SU-DHL-6 (cell line): Measurements from ENCODE around the gene SRSF7.

ENCODE experiments used
- H2AFZ ChIP-seq: fragments of 200-600 bp; sonication (generic); 2 replicates; pipeline ENCODE4 v1.6.1; 2014; ENCODE audit warnings: low read depth, mild to moderate bottlenecking, moderate library complexity, mixed read lengths, antibody characterized with exemption, low read length; ENCODE audit not compliant: severe bottlenecking
- H3F3A ChIP-seq: fragments of 200-600 bp; shearing (Covaris generic); 2 replicates; pipeline ENCODE4 v1.6.0; 2016; ENCODE audit warnings: antibody characterized with exemption, mild to moderate bottlenecking; ENCODE audit not compliant: insufficient read depth
- H3K27ac ChIP-seq: fragments of 200-600 bp; sonication (generic); 2 replicates; pipeline ENCODE4 v1.5.1; 2016; ENCODE audit warnings: low read depth, mild to moderate bottlenecking, low read length, moderate library complexity, mixed read lengths
- H3K27me3 ChIP-seq: fragments of 200-600 bp; sonication (generic), shearing (Covaris generic); 2 replicates; pipeline ENCODE4 v1.6.0; 2014; ENCODE audit warnings: mild to moderate bottlenecking, low read length
- H3K36me3 ChIP-seq: fragments of 200-600 bp; sonication (generic); 2 replicates; pipeline ENCODE4 v1.6.1; 2014; ENCODE audit warnings: mild to moderate bottlenecking, low read length, mixed read lengths
- H3K4me2 ChIP-seq: fragments of 300-600, 200-600 bp; shearing (Covaris generic), sonication (generic); 2 replicates; pipeline ENCODE4 v1.6.0; 2014; ENCODE audit warnings: low read length, low read depth, mild to moderate bottlenecking; ENCODE audit not compliant: poor library complexity, severe bottlenecking
- H3K4me3 ChIP-seq: fragments of 200-600 bp; sonication (generic); 2 replicates; pipeline ENCODE4 v1.5.1; 2014; ENCODE audit warnings: antibody characterized with exemption, low read length, mild to moderate bottlenecking, mixed read lengths; ENCODE audit not compliant: insufficient read depth, poor library complexity, severe bottlenecking
- H3K79me2 ChIP-seq: fragments of 200-600 bp; sonication (generic); 2 replicates; pipeline ENCODE4 v1.6.1; 2014; ENCODE audit warnings: mild to moderate bottlenecking, low read length, moderate library complexity; ENCODE audit not compliant: insufficient read depth
- H3K9ac ChIP-seq: fragments of 200-600 bp; sonication (generic); 2 replicates; pipeline ENCODE4 v1.7.0; 2014; ENCODE audit warnings: mild to moderate bottlenecking, low read length
- H3K9me2 ChIP-seq: fragments of 200-600 bp; sonication (generic); replicated peaks from 2 replicates; pipeline ENCODE4 v1.6.1; 2014; ENCODE audit warnings: low read length; ENCODE audit not compliant: insufficient read depth
- H3K9me3 ChIP-seq: fragments of 200-600 bp; sonication (generic); 2 replicates; pipeline ENCODE4 v1.6.1; 2014; ENCODE audit warnings: low read length, mixed read lengths; ENCODE audit not compliant: insufficient read depth
- H4K20me1 ChIP-seq: fragments of 200-600 bp; sonication (generic); 2 replicates; pipeline ENCODE4 v1.6.1; 2014; ENCODE audit warnings: low read depth, mild to moderate bottlenecking, antibody characterized with exemption, low read length, moderate library complexity, mixed read lengths
- EZH2phosphoT487 ChIP-seq: fragments of 200-600 bp; sonication (generic), shearing (Covaris generic); conservative IDR thresholded peaks from 2 replicates; pipeline ENCODE4 v1.6.1; 2018; ENCODE audit warnings: mild to moderate bottlenecking, antibody characterized with exemption, low read length, moderate library complexity, mixed read lengths
- TF ChIP-seq, protein P1 (sequence below): fragments of 200-600 bp; sonication (generic); IDR thresholded peaks from one replicate; pipeline ENCODE4 v1.5.1; 2017; ENCODE audit warnings: antibody characterized with exemption, mild to moderate bottlenecking, low read length, moderate library complexity; ENCODE audit not compliant: insufficient read depth, poor library complexity, severe bottlenecking

SRSF7 gene

DNA sequence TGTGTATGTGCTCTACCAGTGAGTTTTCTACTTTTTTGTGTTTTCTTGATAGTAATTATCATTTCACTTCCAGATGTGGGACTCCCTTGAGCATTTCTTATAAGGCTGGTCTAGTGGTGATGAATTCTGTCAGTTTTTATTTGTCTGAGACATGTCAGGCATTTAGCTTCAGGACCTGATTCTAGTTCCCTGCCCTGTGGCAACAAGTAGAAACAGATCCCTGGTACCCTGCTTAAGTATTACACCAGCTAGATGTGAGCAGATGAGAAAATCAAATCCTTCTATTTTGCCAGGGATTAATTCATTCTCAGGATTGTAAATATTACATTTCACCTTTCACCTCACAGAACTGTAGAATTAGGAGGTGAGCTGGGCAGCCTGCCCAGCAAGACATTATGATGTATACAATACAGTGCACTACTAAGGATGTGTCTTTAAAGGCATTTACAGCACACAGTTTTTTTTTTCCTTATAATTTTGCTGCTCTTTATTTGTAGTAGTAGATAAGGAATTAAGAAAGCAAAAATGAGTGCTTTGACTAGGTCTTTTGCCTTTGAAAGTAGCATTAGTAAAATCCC is 50.2 kb downstream of the SRSF7 start:
- Histone ChIP-seq H3K27ac (no peak overlapping the region), H3F3A (no peaks in the 10 kb centered on the region), H3K27me3 (no peaks in the 10 kb centered on the region), H3K4me2 (no peak overlapping the region), H3K9me2 (no peaks in the 10 kb centered on the region), H3K9ac (no peak overlapping the region), H3K4me3 (no peak overlapping the region), H3K9me3 (no peaks in the 10 kb centered on the region), H3K36me3 (no peaks in the 10 kb centered on the region), H2AFZ (no peak overlapping the region), H3K79me2 (no peaks in the 10 kb centered on the region), H4K20me1 (no peaks in the 10 kb centered on the region)
- TF ChIP-seq, protein P1, sequence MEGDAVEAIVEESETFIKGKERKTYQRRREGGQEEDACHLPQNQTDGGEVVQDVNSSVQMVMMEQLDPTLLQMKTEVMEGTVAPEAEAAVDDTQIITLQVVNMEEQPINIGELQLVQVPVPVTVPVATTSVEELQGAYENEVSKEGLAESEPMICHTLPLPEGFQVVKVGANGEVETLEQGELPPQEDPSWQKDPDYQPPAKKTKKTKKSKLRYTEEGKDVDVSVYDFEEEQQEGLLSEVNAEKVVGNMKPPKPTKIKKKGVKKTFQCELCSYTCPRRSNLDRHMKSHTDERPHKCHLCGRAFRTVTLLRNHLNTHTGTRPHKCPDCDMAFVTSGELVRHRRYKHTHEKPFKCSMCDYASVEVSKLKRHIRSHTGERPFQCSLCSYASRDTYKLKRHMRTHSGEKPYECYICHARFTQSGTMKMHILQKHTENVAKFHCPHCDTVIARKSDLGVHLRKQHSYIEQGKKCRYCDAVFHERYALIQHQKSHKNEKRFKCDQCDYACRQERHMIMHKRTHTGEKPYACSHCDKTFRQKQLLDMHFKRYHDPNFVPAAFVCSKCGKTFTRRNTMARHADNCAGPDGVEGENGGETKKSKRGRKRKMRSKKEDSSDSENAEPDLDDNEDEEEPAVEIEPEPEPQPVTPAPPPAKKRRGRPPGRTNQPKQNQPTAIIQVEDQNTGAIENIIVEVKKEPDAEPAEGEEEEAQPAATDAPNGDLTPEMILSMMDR: no peak

DNA sequence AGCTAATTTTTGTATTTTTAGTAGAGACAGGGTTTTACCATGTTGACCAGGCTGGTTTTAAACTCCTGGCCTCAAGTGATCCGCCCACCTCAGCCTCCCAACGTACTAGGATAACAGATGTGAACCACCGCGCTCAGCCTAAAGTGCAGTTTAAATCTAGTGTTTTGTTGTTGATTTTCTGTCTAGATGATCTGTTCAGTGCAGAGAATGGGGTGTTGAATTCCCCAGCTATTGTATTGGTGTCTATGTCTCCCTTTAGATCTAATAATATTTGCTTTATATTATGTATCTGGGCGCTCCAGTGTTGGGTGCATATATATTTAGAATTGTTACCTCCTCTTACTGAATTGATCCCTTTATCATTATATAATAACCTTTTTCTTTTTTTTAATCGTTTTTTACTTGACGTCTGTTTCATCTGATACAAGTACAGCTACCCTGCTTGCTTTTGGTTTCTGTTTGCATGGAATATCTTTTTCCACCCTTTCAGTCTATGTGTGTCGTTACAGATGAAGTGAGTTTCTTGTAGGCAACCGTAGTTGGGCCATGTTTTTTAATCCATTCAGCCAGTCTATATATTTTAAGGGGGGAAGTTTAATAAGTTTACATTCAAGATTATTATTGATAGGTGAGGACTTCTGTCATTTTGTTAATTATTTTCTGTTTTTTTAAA is 50.9 kb downstream of the SRSF7 start:
- TF ChIP-seq EZH2phosphoT487: no peak
- TF ChIP-seq, protein P1: no peak
- Histone ChIP-seq H4K20me1 (no peaks in the 10 kb centered on the region), H3K9me2 (no peaks in the 10 kb centered on the region), H3K27me3 (no peaks in the 10 kb centered on the region), H2AFZ (no peak overlapping the region), H3K36me3 (no peaks in the 10 kb centered on the region), H3K27ac (no peak overlapping the region), H3K79me2 (no peaks in the 10 kb centered on the region), H3F3A (no peaks in the 10 kb centered on the region), H3K9ac (no peak overlapping the region), H3K4me3 (no peak overlapping the region), H3K9me3 (no peaks in the 10 kb centered on the region), H3K4me2 (no peak overlapping the region)

DNA sequence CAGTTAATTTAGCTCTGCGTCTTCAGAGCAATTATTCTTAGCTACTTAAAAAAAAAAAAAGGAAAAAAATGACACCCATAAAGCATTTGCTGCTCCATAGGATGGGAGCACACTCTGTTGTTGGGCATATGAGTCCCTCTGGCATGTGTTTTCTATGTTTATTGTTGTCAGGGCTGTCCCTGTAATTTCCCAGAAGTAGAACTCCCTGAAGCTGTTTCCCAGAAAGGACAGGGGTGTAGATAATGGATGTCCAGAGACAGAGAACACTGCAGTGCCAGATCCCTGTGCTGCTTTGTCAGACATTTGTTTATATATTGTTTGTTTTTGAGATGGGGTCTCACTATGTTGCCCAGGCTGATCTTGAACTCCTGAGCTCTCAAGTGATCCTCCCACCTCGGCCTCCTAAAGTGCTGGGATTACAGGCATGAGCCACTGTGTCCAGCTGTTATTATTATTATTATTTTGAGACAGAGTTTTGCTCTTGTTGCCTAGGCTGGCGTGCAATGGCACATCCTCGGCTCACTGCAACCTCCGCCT is 52.6 kb downstream of the SRSF7 start:
- H3K9ac ChIP-seq: no peak overlapping the region
- no peaks in the 10 kb centered on the region for H3F3A ChIP-seq
- TF ChIP-seq EZH2phosphoT487: no peak
- TF ChIP-seq, protein P1: no peak
- no peaks in the 10 kb centered on the region for H3K27me3 ChIP-seq
- no peak overlapping the region for H3K27ac ChIP-seq
- H3K4me2 ChIP-seq: no peak overlapping the region
- no peak overlapping the region for H2AFZ ChIP-seq
- H4K20me1 ChIP-seq: no peaks in the 10 kb centered on the region
- no peaks in the 10 kb centered on the region for H3K79me2 ChIP-seq
- no peaks in the 10 kb centered on the region for H3K9me3 ChIP-seq
- no peak overlapping the region for H3K4me3 ChIP-seq
- no peaks in the 10 kb centered on the region for H3K9me2 ChIP-seq
- no peaks in the 10 kb centered on the region for H3K36me3 ChIP-seq
